ENCODE measurements around the gene HSPA12B. TPM values are rescaled to one million over a fixed set of nuclear protein-coding genes. Genes with fewer than 3 reads are reported as not detected.

Gene HSPA12B
- total and polyA plus RNA-seq, 9 of the 15 experiments (the other 6 are each of a cell fraction or from before 2014, with no cell fraction given): 0.03 to 0.07 TPM; not detected in 7

GRCh38 chr20:3720068-3720467 lies 12.4 kb upstream of the HSPA12B start:
- Histone ChIP-seq H3K79me2 (ENCODE audit: control insufficient read depth, insufficient read depth, low read length) (no peaks in the 10 kb centered on the region), H3K4me1 (replicated peaks in 1 of 2; ENCODE audit: control insufficient read depth in 2 of 2, insufficient read depth in 2 of 2, low read length in 2 of 2) (peaks cover 0 to 3% of the 10 kb centered on the region in 2 experiments; a peak in 3 of 5 replicates), H3K36me3 (ENCODE audit: control insufficient read depth, insufficient read depth, low read length) (no peaks in the 10 kb centered on the region), H3K4me2 (ENCODE audit: insufficient read depth, low read length) (no peak overlapping the region), H3K27me3 (ENCODE audit: control insufficient read depth in 2 of 2, insufficient read depth in 2 of 2, low read length in 2 of 2) (peaks cover 0 to 5% of the 10 kb centered on the region in 2 experiments; a peak in 1 of 5 replicates), H3K4me3 (no peak overlapping the region), H3K27ac (ENCODE audit: extremely low read depth, low read depth, low read length) (no peak overlapping the region), H2AFZ (ENCODE audit: low read depth, low read length) (no peak overlapping the region), H3K9me3 (replicated peaks; ENCODE audit: control insufficient read depth, insufficient read depth, low read depth, low read length) (no peaks in the 10 kb centered on the region), H3K9me1 (ENCODE audit: control insufficient read depth, insufficient read depth, low read length) (no peaks in the 10 kb centered on the region), H4K20me1 (replicated peaks; ENCODE audit: control insufficient read depth, insufficient read depth, low read length) (no peaks in the 10 kb centered on the region), H3K9ac (ENCODE audit: insufficient read depth in 1 of 2, low read depth in 2 of 2, low read length in 2 of 2) (no peak overlapping the region)
- ChIA-PET CTCF (ENCODE audit: low intra/inter-chr PET ratio) (no interaction called here), POLR2A (no interaction called here)
- 6% methylated on average over 2 of the region's 2 CpGs for WGBS (ENCODE audit: insufficient coverage, low coverage, missing lambda C conversion rate)
- ATAC-seq (no peak), FAIRE-seq (no peak), DNase-seq (ENCODE audit: extremely low read depth in 1 of 4, low spot score in 3 of 4) (no peak)
- in situ Hi-C loops (cut with MboI) (no loop called here), intact Hi-C loops (cut with micrococcal nuclease) (no loop called here)
- TF ChIP-seq HNRNPLL (IDR thresholded peaks at IDR 0.05; ENCODE audit: low read depth, low read length, poor library complexity, severe bottlenecking): no peak
- TF ChIP-seq CBFB (CRISPR knock-in tag; IDR thresholded peaks at IDR 0.05): no peak
- no peak for TF ChIP-seq CHCHD3 (CRISPR knock-in tag; IDR thresholded peaks at IDR 0.05)
- TF ChIP-seq EP400 (IDR thresholded peaks at IDR 0.05): no peak
- no TSS peak for BruUV-seq (replicated peaks)

- Histone ChIP-seq H3K4me3 (no peak overlapping the region), H3K4me2 (ENCODE audit: insufficient read depth, low read length) (no peak overlapping the region), H3K9me1 (ENCODE audit: control insufficient read depth, insufficient read depth, low read length) (no peaks in the 10 kb centered on the region), H2AFZ (ENCODE audit: low read depth, low read length) (no peak overlapping the region), H3K27me3 (ENCODE audit: control insufficient read depth in 2 of 2, insufficient read depth in 2 of 2, low read length in 2 of 2) (peaks cover 0 to 5% of the 10 kb centered on the region in 2 experiments; a peak in 1 of 5 replicates), H4K20me1 (replicated peaks; ENCODE audit: control insufficient read depth, insufficient read depth, low read length) (no peaks in the 10 kb centered on the region), H3K36me3 (ENCODE audit: control insufficient read depth, insufficient read depth, low read length) (no peaks in the 10 kb centered on the region), H3K9me3 (replicated peaks; ENCODE audit: control insufficient read depth, insufficient read depth, low read depth, low read length) (no peaks in the 10 kb centered on the region), H3K27ac (ENCODE audit: extremely low read depth, low read depth, low read length) (no peak overlapping the region), H3K79me2 (ENCODE audit: control insufficient read depth, insufficient read depth, low read length) (no peaks in the 10 kb centered on the region), H3K9ac (ENCODE audit: insufficient read depth in 1 of 2, low read depth in 2 of 2, low read length in 2 of 2) (no peak overlapping the region), H3K4me1 (replicated peaks in 1 of 2; ENCODE audit: control insufficient read depth in 2 of 2, insufficient read depth in 2 of 2, low read length in 2 of 2) (peaks cover 0 to 3% of the 10 kb centered on the region in 2 experiments; a peak in 3 of 5 replicates)
- ChIA-PET CTCF (ENCODE audit: low intra/inter-chr PET ratio) (no interaction called here), POLR2A (no interaction called here)
- WGBS (ENCODE audit: insufficient coverage, low coverage, missing lambda C conversion rate): 0% methylated on average over 6 of the region's 6 CpGs
- no peak for DNase-seq (ENCODE audit: extremely low read depth in 1 of 4, low spot score in 3 of 4)
- in situ Hi-C loops (cut with MboI) (no loop called here), intact Hi-C loops (cut with micrococcal nuclease) (no loop called here)
- no peak for FAIRE-seq
- ATAC-seq: no peak
- BruUV-seq (replicated peaks): no TSS peak
- TF ChIP-seq FOXK2 (conservative IDR thresholded peaks at IDR 0.05 in 1 of 2, IDR thresholded peaks at IDR 0.05 in 1 of 2; ENCODE audit: low read depth in 2 of 2) (no peak), SPI1 (IDR thresholded peaks at IDR 0.05; ENCODE audit: borderline replicate concordance, low read depth, low read length) (no peak), CBX8 (IDR thresholded peaks at IDR 0.05; ENCODE audit: borderline replicate concordance, extremely low read depth, low read depth, low read length, poor library complexity, severe bottlenecking) (no peak), BRCA1 (IDR thresholded peaks at IDR 0.05) (no peak), BRCA1 (CRISPR knock-in tag; IDR thresholded peaks at IDR 0.05) (no peak), GTF3C2 (IDR thresholded peaks at IDR 0.05; ENCODE audit: borderline replicate concordance, extremely low read depth, insufficient read length) (no peak), CHAMP1 (IDR thresholded peaks at IDR 0.05) (no peak)
Observed at GRCh38 chr20:3720626-3721025, 11.9 kb upstream of the HSPA12B start.

All from K562 (cell line).